ENCODE results near the gene GRM4. TPM values are rescaled to one million over a fixed set of nuclear protein-coding genes. Genes with fewer than 3 reads are reported as not detected.

Gene GRM4
- total RNA-seq, 6 experiments from 2014 or later, result not detected

DNA sequence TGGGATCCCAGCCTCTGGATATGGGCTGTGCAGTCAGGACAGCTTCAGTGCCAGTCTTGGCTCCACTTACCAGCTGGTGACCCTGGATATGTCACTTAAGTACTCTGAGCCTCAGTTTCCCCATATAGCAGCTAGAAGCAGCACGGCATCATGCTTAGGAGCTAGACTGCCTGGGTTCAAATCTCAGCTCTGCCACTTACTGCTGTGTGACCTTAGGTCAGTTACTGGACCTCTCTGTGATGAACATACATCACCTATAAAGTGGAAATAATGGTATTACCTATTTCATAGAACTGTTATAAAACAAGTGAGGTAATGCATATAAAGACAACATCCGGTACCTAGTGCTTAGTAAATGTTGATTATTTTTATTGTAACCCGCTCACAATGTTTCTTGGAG lies 83.7 kb downstream of the GRM4 start:
- DNase-seq, result no peak
- H3K9me3 ChIP-seq, result no peaks in the 10 kb centered on the region
- H3K36me3 ChIP-seq, result no peaks in the 10 kb centered on the region
- intact Hi-C loops (cut with DNase I), result no loop called here
- H3K27me3 ChIP-seq, result no peaks in the 10 kb centered on the region
- no peak overlapping the region for H3K27ac ChIP-seq
- WGBS (ENCODE audit: insufficient coverage, low coverage, low lambda C conversion rate, missing lambda C conversion rate), result 69% methylated on average over 3 of the region's 3 CpGs
- TF ChIP-seq POLR2A (IDR thresholded peaks at IDR 0.05) (no peak), CTCF (IDR thresholded peaks at IDR 0.05) (no peak)
- no peaks in the 10 kb centered on the region for H3K4me1 ChIP-seq
- no peak overlapping the region for H3K4me3 ChIP-seq
- ATAC-seq, result no peak

DNA sequence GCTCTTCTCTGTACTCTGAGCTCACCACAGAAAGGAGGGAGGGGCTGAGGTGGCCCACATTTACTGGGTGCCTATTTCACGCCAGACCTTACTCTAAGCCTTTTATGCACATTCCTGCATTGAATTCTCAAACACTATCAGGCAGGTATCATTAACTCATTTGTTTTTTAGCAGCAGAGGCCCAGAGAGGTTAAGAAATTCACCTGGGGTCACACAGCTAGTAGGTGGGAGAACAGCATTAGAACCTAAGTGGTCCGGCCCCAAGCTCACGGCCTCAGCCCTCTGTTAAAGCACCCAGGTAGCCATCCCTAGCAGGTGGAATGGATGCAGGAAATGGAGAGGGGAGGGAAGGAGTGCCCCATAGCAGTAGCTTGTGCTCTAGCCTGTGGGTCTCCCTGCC lies 84.5 kb downstream of the GRM4 start:
- H3K27ac ChIP-seq, result no peak overlapping the region
- TF ChIP-seq CTCF (IDR thresholded peaks at IDR 0.05) (no peak), POLR2A (IDR thresholded peaks at IDR 0.05) (no peak)
- H3K36me3 ChIP-seq, result no peaks in the 10 kb centered on the region
- no peak overlapping the region for H3K4me3 ChIP-seq
- H3K9me3 ChIP-seq, result no peaks in the 10 kb centered on the region
- WGBS (ENCODE audit: insufficient coverage, low coverage, low lambda C conversion rate, missing lambda C conversion rate), result 33% methylated on average over 1 of the region's 3 CpGs
- ATAC-seq, result no peak
- intact Hi-C loops (cut with DNase I), result no loop called here
- H3K4me1 ChIP-seq, result no peaks in the 10 kb centered on the region
- no peak for DNase-seq
- no peaks in the 10 kb centered on the region for H3K27me3 ChIP-seq

DNA sequence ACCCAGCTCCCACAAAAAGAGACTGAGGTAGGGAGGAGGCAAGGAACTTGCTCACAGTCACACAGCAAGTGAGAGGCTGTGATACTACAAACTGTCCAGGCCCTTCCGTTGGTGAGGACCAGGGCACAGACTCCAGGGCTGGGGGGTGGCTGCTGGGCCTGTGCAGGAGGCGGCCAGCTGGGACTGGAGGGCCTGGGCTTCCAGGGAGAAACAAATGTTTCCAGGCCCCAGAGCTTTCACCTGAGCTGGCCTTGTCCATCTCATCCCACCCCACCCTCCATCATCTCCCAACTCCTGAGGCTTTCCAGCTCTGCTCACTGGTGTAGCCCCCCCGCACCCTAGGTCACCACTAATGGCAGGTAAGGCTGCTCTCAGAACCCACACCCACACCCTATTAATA lies 86.0 kb downstream of the GRM4 start:
- Histone ChIP-seq H3K4me1 (no peaks in the 10 kb centered on the region), H3K9me3 (no peaks in the 10 kb centered on the region), H3K36me3 (no peaks in the 10 kb centered on the region), H3K27me3 (no peaks in the 10 kb centered on the region), H3K4me3 (no peak overlapping the region), H3K27ac (no peak overlapping the region)
- ATAC-seq (no peak), DNase-seq (no peak)
- no CpG with 5 or more reads among the region's 3 CpGs for WGBS (ENCODE audit: insufficient coverage, low coverage, low lambda C conversion rate, missing lambda C conversion rate)
- TF ChIP-seq CTCF (IDR thresholded peaks at IDR 0.05) (no peak), POLR2A (IDR thresholded peaks at IDR 0.05) (no peak)
- intact Hi-C loops (cut with DNase I), result loop anchor here in 1 of 2 donors (10.0 kb wide), 1 partner anchor 95 kb away; no protein-coding TSS in a partner anchor

DNA sequence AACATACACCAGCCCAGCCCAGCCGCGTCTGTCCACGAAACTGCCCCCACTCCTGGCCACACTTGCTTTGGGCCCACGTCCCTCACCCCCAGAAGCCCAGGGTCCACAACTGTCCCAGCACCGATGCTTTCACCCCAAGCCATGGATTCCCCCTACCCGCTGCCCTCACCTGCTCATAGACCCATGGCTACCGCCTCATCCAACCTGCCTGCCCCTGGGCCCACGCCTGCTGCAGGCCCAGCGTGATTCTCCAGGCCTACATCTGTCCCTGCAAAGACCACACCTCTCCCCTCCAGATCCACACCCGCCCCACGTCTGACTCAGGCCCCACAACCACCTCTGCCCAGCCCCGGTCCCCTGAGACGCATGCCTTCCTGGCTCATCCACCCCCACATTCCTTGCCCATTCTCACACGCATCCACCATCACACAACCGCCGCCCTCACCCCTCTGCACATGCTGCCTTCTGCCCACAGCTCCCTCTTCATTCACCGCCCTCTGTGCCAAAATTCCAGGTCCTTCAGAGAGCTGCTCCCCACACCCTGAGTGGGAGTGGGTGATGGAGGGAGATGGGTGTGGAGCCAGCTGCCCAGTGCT lies 86.7 kb downstream of the GRM4 start:
- 71% methylated on average over 9 of the region's 17 CpGs for WGBS (ENCODE audit: insufficient coverage, low coverage, low lambda C conversion rate, missing lambda C conversion rate)
- intact Hi-C loops (cut with DNase I), result loop anchor here in 1 of 2 donors (10.0 kb wide), 1 partner anchor 96 kb away; no protein-coding TSS in a partner anchor

More for the DNA sequence above, 86.7 kb downstream of the GRM4 start:
- Histone ChIP-seq H3K27ac (no peak overlapping the region), H3K4me1 (no peaks in the 10 kb centered on the region), H3K36me3 (no peaks in the 10 kb centered on the region), H3K27me3 (no peaks in the 10 kb centered on the region), H3K4me3 (no peak overlapping the region), H3K9me3 (no peaks in the 10 kb centered on the region)
- DNase-seq (no peak), ATAC-seq (no peak)
- TF ChIP-seq CTCF (IDR thresholded peaks at IDR 0.05) (no peak), POLR2A (IDR thresholded peaks at IDR 0.05) (no peak)

Measured in right lobe of liver (tissue), 6 donors.